Measurements from ENCODE around the gene PFN3. TPM values are rescaled to one million over a fixed set of nuclear protein-coding genes. Genes with fewer than 3 reads are reported as not detected.
"Not testable (repeated sequence)": the region's sequence is repeated elsewhere in the genome, so short reads cannot be mapped to it uniquely, and the experiment has no call there.

Gene PFN3
- polyA plus RNA-seq, 1 of the 3 experiments (the other 2 are of a cell fraction), result not detected

GRCh38 chr5:177361418-177362291, 38.8 kb downstream of the PFN3 start:
- H2AFZ ChIP-seq (ENCODE audit: low read depth), result no peak overlapping the region
- no peak overlapping the region for H3K4me3 ChIP-seq (ENCODE audit: low read depth in 2 of 2, low read length in 1 of 2)
- no peaks in the 10 kb centered on the region for H3K9me3 ChIP-seq
- WGBS (ENCODE audit: low lambda C conversion rate), result 86% methylated on average over 6 of the region's 6 CpGs
- H4K20me1 ChIP-seq (ENCODE audit: insufficient read depth), result no peaks in the 10 kb centered on the region
- H3K79me2 ChIP-seq (ENCODE audit: insufficient read depth), result no peaks in the 10 kb centered on the region
- peaks cover 8 to 27% of the 10 kb centered on the region in 2 experiments for H3K4me1 ChIP-seq (ENCODE audit: control insufficient read depth in 1 of 2, insufficient read depth in 2 of 2, low read depth in 1 of 2, low read length in 1 of 2)
- no peak for DNase-seq
- ChIA-PET POLR2A (interaction anchor here (0.5 to 1.7 kb wide), 2 partner anchors 9 to 116 kb away, joined by 3 to 8 read pairs; partner anchors contain the start of gene LMAN2), CTCF (interaction anchor here (0.8 to 1.7 kb wide), 9 partner anchors 8 to 96 kb away, joined by 3 to 8 read pairs (median 4); partner anchors contain the start of gene LMAN2)
- no peaks in the 10 kb centered on the region for H3K36me3 ChIP-seq (replicated peaks in 1 of 2; ENCODE audit: control insufficient read depth in 1 of 2, insufficient read depth in 2 of 2, low read length in 1 of 2)
- no peak for TF ChIP-seq ELF1 (IDR thresholded peaks at IDR 0.05)
- no peak for TF ChIP-seq MAX (IDR thresholded peaks at IDR 0.05; ENCODE audit: low read depth)
- TF ChIP-seq TAF1 (IDR thresholded peaks at IDR 0.05; ENCODE audit: borderline replicate concordance, low read depth, low read length), result no peak
- TF ChIP-seq FOXM1 (IDR thresholded peaks at IDR 0.05; ENCODE audit: low read depth), result no peak
- TF ChIP-seq POLR2AphosphoS5 (IDR thresholded peaks at IDR 0.05; ENCODE audit: low read depth, low read length), result no peak
- no peak for TF ChIP-seq JUND (IDR thresholded peaks at IDR 0.05)
- no peak for TF ChIP-seq IRF3 (IDR thresholded peaks at IDR 0.05; ENCODE audit: low read depth, low read length)
- TF ChIP-seq CHD2 (IDR thresholded peaks at IDR 0.05; ENCODE audit: low read length, partially characterized antibody), result no peak
- no peak overlapping the region for H3K27ac ChIP-seq (ENCODE audit: low read depth in 2 of 2, low read length in 1 of 2)
- H3K27me3 ChIP-seq (ENCODE audit: insufficient read depth), result no peaks in the 10 kb centered on the region
- H3F3A ChIP-seq (replicated peaks; ENCODE audit: insufficient read depth), result peaks cover 6% of the 10 kb centered on the region
- H3K9me2 ChIP-seq, result no peaks in the 10 kb centered on the region
- no peak overlapping the region for H3K4me2 ChIP-seq
- H3K9ac ChIP-seq, result no peak overlapping the region

GRCh38 chr5:177360740-177361139, 39.7 kb downstream of the PFN3 start:
- ChIA-PET CTCF (interaction anchor here (1.0 to 1.7 kb wide), 6 partner anchors 9 to 97 kb away, joined by 4 to 8 read pairs (median 5); partner anchors contain the start of gene LMAN2), POLR2A (interaction anchor here (0.6 to 1.7 kb wide), 2 partner anchors 8 to 158 kb away, joined by 3 to 8 read pairs; partner anchors contain the start of gene LMAN2)
- H3K9ac ChIP-seq; DNase-seq; H3K27me3 ChIP-seq (ENCODE audit: insufficient read depth); H3K27ac ChIP-seq (ENCODE audit: low read depth in 2 of 2, low read length in 1 of 2); H3K9me3 ChIP-seq; H3F3A ChIP-seq (replicated peaks; ENCODE audit: insufficient read depth); H3K9me2 ChIP-seq; H3K36me3 ChIP-seq (replicated peaks in 1 of 2; ENCODE audit: control insufficient read depth in 1 of 2, insufficient read depth in 2 of 2, low read length in 1 of 2); H4K20me1 ChIP-seq (ENCODE audit: insufficient read depth); H3K79me2 ChIP-seq (ENCODE audit: insufficient read depth); H3K4me3 ChIP-seq (ENCODE audit: low read depth in 2 of 2, low read length in 1 of 2); H3K4me2 ChIP-seq; H2AFZ ChIP-seq (ENCODE audit: low read depth): not testable (repeated sequence)
- WGBS (ENCODE audit: low lambda C conversion rate), result no CpG with 5 or more reads among the region's 7 CpGs
- H3K4me1 ChIP-seq (ENCODE audit: control insufficient read depth in 1 of 2, insufficient read depth in 2 of 2, low read depth in 1 of 2, low read length in 1 of 2), result peaks cover 4 to 18% of the 10 kb centered on the region in 2 experiments; a peak in 2 of 4 replicates

- no peak overlapping the region for H2AFZ ChIP-seq (ENCODE audit: low read depth)
- H3K4me3 ChIP-seq (ENCODE audit: low read depth in 2 of 2, low read length in 1 of 2), result no peak overlapping the region
- no peak overlapping the region for H3K27ac ChIP-seq (ENCODE audit: low read depth in 2 of 2, low read length in 1 of 2)
- H3K9me2 ChIP-seq, result no peaks in the 10 kb centered on the region
- no peak for TF ChIP-seq POLR2AphosphoS5 (IDR thresholded peaks at IDR 0.05; ENCODE audit: low read depth, low read length)
- no peak for TF ChIP-seq RXRA (IDR thresholded peaks at IDR 0.05; ENCODE audit: borderline replicate concordance, low read depth)
- TF ChIP-seq NFIC (IDR thresholded peaks at IDR 0.05; ENCODE audit: borderline replicate concordance), result no peak
- TF ChIP-seq MEF2A (IDR thresholded peaks at IDR 0.05; ENCODE audit: borderline replicate concordance, low read depth), result no peak
- TF ChIP-seq SMC3 (IDR thresholded peaks at IDR 0.05; ENCODE audit: low read depth, low read length), result no peak
- no peak for TF ChIP-seq RAD21 (IDR thresholded peaks at IDR 0.05; ENCODE audit: low read length)
- no peak for TF ChIP-seq REST (IDR thresholded peaks at IDR 0.05; ENCODE audit: low read depth, low read length)
- H3K9ac ChIP-seq, result no peak overlapping the region
- H3F3A ChIP-seq (replicated peaks; ENCODE audit: insufficient read depth), result no peaks in the 10 kb centered on the region
- H3K9me3 ChIP-seq, result no peaks in the 10 kb centered on the region
- peaks cover 4 to 15% of the 10 kb centered on the region in 2 experiments; a peak in 2 of 4 replicates for H3K4me1 ChIP-seq (ENCODE audit: control insufficient read depth in 1 of 2, insufficient read depth in 2 of 2, low read depth in 1 of 2, low read length in 1 of 2)
- no peak overlapping the region for H3K4me2 ChIP-seq
- no peak for DNase-seq
- no peaks in the 10 kb centered on the region for H3K79me2 ChIP-seq (ENCODE audit: insufficient read depth)
- 64% methylated on average over 3 of the region's 3 CpGs for WGBS (ENCODE audit: low lambda C conversion rate)
- no peaks in the 10 kb centered on the region for H4K20me1 ChIP-seq (ENCODE audit: insufficient read depth)
- H3K36me3 ChIP-seq (replicated peaks in 1 of 2; ENCODE audit: control insufficient read depth in 1 of 2, insufficient read depth in 2 of 2, low read length in 1 of 2), result no peaks in the 10 kb centered on the region
- no peaks in the 10 kb centered on the region for H3K27me3 ChIP-seq (ENCODE audit: insufficient read depth)
- CTCF ChIA-PET, result interaction anchor here (1.7 kb wide), 2 partner anchors 10 to 97 kb away, joined by 4 to 8 read pairs; no protein-coding TSS in a partner anchor
- POLR2A ChIA-PET, result no interaction called here
Measured at GRCh38 chr5:177359860-177360259, 40.6 kb downstream of the PFN3 start.
